Mucosa of gallbladder (tissue), 1 donor: Measurements from ENCODE around the gene SLC30A2. TPM values are rescaled to one million over a fixed set of nuclear protein-coding genes. Genes with fewer than 3 reads are reported as not detected.

ENCODE experiments used
- DNase-seq: peaks from one replicate; pipeline ENCODE4 v3.0.0-alpha.2; 2020; ENCODE audit warnings: low spot score
- total RNA-seq: library from RNA; stranded (reverse); gene quantifications from one replicate; pipeline ENCODE4 v1.2.1, GENCODE V29; 2021
- donor health status: DM: no; HTN: no; CAD: no.

The SLC30A2 gene
- total RNA-seq, 1 donor from 2014 or later, result 166 TPM

DNA sequence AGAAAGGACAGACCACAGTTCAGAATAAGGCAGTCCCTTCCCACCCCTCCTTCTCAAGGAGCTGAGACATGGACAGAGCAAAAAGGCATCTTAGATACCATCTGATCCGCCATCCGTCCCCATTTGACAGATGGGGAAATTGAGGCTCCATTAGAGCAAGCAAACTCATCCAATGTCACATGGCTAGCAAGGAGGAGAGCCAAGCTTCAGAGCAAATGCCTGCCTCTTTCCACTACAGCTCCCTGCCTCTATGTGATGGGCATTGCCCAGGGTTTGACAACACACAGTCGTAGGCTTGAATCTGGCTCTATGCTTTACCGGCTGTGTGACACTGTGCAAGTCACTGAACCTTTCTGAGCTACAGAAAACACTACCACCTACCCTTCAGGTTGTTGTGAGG, 3.9 kb downstream of the SLC30A2 start:
- DNase-seq, result no peak

DNA sequence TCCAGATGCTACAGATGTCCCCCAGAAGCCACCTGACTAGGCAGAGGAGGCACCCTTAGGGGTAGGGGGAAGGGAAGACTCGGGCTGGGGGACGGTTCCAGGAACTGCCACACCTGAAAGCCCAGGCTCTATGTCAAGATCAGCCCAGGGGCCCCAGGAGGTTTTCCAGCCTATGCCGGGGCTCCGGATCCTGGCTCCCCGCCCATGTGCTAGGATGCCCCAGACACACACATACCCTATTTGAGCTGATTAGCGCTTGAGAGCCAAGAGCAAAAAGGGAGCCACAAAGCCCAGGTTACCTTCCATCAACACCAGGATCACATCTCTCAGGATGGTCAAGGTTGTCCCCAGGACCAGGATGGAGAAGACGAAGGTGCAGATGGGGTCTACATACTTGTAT, 4.5 kb downstream of the SLC30A2 start:
- DNase-seq, result no peak

DNA sequence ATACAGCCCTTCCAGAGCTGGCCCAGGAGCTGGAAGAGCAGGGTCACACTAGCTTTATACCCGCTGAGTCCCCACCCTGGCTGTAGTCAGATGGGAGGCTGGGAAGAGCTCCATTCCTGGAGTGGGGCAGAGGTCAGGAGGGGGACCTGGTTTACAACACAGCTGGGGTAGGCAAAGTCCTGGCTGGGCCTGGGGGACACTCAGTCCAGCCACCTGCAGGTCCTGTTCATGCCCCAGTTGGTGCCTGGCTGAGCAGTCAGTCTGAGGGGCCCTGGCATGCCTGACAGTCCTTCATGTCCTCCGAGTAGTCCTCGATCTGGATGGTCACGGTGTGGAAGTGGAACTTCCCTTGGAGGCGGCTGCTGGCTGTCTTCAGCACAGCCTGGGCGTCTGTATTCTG, 7.0 kb downstream of the SLC30A2 start:
- DNase-seq, result no peak

DNA sequence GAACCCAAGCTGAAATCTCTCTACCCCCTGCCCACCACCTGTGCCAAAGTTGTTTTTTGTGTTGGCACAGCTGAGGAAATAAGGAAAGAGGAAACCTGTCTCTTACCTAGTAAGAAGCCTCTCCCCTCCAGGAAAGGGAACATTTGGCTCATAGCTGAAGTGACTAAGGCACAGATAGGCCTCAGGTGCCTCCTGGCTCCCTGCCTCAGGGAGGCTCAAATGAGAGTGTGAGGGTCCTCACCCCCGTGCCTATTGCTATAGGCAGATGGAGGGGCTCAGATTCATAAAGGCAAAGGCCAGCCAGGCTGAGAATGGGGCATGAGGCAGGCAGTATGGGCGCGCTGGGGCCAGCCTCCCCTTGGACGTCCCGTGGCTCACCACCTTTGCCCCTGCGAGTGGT, 7.4 kb downstream of the SLC30A2 start:
- no peak for DNase-seq

DNA sequence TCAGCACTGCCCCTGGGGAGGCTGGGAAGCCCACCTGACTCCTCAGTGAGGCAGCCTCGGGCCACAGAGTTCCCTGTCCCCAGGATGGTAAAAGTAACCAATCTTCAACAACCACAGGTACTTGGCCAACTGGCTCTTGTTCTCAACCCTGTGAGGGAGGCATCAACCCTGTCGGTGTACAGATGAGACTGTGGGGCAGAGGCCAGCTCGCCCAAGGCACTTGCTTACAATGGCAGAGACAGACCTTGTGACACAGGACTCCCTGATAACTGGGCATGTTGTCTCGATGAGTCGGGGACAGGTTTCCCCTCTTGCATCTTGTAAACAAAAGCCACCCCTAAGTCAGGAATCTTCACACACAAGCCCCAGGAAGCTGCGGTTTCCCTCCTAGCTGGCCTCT, 8.0 kb downstream of the SLC30A2 start:
- no peak for DNase-seq

DNA sequence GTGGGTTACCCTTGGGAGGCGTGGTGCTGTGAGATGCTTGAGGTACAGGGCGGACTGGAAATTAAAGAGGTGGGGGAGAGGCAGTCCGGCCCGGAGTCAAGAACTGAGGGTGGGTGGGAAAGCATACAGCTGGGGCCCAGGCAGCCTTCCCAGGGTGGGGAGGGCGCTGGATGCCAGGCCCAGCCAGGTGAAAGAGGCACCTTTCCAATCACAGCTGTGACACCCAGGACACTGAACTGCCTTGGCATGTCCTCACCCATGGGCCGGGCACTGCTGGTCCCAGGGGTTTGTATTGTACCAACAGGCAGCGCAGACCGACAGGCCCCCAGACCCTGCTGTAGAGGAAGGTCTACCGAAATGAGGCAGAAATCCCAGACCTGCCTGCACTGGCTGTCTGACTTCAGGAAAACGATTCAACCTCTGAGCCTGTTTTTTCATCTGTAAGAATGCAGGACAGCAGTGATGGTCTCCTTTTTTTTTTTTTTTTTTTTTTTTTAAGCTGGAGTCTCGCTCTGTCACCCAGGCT, 9.1 kb downstream of the SLC30A2 start:
- no peak for DNase-seq

DNA sequence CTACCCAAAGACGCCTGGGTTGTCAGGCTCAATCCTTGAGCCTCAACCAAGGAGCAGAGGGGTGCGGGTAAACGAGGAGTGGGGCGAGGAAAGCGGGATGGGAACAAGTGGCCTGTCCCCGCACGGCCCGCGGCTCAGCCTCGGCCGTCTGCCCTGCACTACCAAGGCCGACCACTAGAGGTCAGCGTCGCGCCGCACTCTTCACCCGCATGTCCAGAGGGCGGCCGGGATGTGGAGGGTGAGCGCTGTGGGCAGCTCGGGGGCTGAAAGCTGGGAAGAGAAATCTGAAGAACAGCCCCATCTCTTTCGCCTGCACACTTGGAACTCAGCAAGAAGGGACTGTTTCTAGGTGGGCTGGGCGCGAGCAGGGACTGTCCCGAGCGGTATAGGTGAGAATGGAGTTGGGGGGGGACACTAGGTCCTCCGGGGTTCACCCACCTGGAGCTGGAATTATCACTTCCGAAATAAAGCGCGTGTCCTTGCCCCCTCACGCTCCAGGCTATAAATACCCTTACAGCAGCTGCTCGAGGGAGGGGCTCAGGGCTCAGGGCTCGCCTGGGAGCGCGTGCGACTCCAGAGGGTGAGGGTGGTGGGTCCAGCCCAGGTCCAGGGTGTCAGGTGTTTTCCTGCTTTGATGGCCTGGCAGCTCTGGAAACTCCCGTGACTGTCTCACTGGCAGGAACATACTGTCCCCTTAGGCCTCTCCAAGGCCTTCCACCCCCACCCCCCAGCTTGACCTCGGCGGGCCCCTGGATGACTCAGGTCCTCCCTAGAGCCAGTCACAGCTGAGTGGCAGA, 9.8 kb downstream of the SLC30A2 start:
- DNase-seq, result peak; percentile 88

DNA sequence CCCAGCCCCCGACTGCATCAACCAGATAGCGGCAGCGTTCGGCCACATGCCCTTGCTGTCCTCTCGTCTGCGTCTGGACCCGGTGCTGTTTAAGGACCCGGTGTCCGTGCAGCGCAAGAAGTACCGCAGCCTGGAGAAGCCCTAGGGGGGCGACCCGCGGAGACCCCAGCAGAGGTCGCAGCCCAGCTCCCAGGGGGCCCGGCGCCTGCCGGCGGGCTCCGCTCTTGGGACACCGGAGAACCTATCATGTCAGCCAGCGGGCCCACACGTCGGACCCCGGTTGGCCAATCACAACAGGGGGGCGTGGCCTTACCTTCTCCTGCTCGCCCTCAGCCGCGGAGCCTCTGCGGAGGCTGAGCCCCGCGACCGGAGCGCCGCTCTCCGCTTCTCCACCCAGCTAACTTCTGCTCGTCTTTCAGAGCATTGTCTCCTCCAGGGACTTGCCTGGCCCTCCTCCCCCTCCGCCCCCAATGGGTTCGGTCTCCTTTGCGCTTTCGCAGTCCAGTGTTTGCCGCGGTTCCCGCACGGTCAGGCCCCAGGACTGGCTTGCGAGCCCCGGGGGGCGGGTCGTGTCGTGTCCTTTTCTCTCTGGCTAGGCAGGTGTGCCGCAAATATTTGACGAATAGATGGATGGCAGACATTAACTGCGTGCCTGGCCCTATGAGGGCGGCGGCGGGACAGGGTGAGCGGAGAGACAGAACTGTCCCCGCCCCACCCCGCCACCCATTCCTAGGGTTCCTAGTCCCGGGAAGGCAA, 10.5 kb downstream of the SLC30A2 start:
- DNase-seq, result peak; percentile 96

DNA sequence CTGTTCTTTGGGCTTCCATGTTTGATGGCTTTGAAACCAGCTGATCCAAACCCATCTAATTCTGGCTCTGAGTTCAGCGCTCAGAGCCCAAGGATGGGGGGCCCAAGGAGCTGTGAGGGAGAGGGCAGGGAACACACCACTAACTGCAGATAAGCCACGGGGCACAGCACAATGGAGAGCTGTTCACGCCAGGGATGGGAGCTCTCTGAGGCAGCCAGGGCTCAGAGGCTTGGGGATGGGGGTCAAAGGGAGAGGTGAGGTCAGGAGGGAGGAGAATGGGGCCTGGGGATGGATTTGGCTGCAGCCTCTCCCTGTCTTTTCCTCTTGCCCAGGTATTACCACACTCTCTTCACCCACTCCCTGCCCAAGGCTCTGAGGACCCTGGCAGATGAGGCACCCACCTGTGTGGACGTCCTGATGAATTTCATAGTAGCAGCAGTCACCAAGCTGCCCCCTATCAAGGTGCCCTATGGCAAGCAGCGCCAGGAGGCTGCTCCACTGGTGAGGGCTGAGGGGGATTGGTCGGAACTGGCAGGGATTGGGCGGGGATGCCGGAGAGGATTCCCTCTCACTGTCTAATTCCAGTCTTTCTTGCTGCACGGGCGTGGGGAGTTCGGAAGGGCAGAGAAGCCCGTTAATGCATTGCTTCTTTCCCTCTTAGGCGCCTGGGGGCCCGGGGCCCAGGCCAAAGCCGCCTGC, 11.3 kb downstream of the SLC30A2 start:
- no peak for DNase-seq

DNA sequence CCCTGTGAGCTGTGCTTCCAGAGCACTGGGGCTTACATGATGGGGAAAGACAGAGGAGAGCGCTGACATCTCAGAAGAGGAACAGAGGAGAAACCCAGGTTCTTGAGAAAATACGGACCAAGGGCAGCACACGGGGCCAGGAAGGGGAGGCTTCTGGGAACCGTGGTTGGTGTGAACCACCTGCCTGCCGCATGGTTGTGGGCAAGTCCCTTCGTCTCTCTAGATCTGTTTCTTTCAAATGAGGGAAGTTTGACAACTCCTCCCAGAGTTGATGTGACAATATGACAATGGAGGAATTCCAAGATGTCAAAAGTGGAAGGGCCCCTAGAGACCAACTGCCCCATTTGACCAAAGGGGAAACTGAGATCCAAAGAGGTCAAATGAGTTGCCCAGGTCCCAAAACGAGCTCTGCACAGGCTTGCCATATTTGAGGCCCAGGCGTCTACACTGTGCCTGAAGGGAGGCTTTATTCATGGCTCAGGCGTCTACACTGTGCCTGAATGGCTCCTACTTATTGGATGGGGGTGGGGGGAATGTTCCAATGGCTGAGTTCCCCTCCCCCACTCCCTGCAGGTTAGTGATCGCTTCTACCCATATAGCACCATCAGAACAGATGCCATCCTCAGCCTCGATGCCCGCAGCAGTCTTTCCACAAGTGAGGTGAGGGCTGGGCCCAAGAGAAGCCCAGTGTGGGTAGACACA, 13.1 kb downstream of the SLC30A2 start:
- DNase-seq, result no peak

DNA sequence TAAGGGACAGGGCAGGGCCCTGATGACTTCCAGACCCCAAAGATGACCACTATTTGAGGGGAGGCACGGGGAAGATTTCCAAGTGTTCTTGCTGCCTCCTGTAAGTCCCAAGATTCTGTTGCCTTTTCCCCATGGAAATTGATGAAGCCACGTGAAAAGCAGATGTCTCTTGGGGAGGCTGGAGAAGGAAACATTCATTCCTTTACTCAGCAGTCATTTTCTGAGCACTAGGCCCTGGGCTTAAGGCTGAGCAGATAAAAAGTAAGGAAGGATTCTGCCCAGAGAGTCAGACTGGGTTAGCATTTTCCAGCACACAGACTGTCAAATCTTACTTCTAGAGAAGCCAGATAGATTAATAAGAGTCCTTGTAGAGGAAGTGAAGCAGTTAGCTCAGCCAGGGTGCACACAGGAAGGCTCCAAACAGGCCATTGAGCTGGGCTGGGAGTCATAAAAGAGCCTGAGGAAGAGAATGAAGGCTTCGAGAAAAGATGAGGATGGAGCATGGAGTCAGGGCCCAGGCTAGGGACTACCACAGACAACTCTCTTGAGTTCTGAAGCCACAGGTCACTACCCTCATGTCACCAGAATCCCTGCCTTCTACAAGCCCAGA, 14.2 kb downstream of the SLC30A2 start:
- DNase-seq, result no peak

DNA sequence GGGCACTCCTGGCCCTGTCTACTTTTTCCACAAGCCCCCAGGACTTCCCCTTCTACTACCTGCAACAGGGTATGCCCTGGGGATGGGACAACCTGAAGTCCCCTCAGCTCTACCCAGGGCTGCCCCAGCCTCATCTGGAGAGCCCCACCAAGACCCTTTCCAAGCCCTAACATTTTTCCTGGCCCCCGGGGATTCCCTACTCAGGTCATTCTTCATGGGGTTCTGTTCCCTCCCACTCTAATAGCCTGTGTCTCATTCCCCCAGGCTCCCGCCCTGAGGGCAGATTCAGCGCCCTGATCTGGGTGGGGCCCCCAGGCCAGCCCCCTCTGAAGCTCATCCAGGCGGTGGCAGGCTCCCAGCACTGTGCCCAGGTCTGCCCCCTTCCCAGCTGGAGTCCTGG, 14.7 kb downstream of the SLC30A2 start:
- no peak for DNase-seq

DNA sequence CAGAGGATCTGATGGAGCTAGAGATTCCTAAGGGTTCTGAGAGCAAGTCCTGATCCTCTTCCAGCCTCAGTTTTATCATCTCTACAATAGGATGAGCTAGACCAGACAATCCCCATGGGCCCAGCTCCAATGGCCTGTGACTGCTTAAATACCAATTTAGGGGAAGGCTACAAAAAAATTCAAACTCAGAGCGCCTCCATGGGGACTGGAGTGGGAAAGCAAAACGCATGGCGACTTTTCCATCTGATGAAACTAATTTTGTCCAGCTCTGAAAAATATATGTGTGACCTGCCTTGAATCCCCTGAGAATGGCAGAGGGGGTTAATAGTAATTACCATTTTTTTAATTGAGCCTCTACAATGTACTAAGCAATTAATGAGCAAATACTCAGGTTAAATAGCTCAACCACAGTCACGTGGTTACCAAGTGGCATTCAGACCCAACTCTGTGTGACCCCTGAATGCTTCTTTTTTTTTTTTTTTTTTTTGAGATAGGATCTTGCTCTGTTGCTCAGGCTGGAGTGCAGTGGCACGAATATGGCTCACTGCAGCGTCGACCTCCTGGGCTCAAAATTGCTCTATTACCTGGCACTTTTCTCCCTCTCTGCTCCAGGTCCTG, 15.9 kb downstream of the SLC30A2 start:
- DNase-seq, result no peak

DNA sequence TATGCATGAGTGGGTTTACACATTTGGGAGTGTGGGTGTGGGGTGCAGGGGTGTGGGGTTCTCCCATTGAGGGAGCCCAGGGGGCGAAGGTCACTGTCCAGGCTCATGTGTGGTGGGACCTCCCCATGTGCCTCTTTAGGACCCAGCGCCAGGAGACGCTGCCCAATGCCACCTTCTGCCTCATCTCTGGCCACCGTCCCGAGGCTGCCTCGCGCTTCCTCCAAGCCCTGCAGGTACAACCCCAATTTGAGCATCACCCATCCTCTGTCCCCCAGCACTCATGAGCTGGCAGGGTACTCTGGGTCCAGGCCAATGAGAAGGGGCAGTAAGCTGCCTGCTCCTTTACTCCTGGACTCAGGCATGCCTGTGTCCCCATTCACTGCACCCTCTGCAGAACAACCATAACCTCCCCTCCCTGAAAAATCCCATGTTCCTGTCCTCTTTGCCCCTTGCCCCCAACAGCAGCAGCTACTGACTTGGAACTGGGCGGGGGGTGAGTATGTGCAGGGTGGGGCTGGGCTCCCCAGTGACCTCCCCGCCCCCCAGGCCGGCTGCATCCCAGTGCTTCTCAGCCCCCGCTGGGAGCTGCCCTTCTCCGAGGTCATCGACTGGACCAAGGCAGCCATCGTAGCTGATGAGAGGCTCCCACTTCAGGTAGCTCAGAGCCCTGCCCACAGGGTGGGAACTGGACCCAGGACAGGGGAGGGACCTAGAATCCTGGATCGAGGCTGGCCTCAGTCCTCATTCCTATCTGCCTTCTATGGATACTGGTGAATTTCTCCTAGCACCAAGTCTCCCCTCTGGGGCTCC, 16.7 kb downstream of the SLC30A2 start:
- no peak for DNase-seq

DNA sequence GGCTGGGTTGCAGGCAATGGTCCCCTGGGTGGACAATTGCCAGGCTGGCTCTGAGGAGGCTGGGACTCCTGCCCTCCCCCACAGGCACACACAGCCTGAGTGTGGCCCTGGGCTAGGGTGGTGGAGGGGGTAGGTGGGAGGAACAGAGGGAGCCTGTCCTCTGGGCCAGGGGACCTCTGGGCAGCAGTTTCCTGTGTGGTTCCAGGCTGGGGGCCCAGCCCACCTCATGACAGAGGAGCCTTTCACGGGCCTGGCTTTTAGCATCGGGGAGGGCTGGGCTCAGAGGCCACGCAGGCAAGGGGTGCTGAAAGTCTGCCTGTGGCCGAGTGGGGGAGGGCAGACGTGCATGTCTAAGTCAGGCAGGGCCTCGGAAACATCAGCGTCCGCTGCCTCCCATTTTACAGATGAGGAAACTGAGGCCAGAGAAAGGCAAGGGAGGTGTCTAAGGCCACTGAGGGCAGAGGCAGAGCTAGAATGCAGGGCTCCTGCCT, 17.4 kb downstream of the SLC30A2 start:
- no peak for DNase-seq

DNA sequence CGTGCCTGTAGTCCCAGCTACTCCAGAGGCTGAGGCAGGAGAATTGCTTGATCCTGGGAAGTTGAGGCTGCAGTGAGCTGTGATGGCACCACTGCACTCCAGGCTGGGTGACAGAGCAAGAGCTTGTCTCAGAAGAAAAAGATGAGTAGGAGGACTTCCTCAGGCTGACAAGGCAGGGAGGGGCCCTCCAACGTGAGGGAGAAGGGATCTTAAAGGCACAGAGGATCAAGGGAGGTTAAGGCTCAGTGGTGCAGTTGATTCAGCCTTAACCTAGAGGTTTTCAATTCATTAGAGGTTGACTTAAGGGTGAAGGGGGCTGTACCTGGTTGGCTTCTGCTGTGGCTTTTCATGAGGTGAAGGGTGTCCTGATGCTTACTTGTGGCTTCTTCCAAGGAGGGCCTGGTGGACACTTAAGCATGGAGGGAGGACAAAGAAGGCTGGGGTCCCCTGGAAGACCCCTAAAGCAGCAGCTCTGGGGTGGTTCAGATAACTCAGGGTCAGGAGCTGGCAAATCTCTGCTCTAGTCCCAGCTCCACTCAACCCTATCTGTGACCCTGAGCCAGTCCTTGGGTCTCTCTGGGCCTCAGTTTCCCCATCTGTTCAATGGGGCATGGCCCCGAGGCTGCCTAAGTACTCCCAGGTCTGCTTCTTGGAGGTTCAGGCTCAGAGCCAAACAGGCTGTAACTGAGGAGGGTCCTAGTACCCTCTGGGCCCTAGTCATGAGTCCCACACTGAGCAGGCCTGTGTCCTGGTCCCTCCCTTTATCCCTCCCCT, 18.0 kb downstream of the SLC30A2 start:
- no peak for DNase-seq

DNA sequence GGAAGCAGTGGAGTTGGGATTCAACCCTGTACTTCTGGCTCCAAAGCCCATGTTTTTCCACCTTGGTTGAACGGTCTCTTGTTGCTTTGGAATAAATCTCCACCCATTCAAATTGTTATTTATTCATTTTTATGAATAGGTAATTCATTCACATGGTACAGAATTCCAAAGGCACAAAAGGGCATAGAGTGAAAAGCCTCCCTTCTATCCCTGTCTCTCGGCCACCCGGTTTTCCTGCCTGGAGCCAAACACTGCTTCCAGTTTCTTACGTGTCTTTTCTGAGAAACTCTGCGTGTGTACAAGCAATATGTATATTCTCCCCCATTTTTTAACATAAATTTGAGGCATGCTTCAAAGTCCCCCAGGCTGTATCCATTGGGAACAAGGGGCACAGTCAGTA, 20.4 kb downstream of the SLC30A2 start:
- no peak for DNase-seq

DNA sequence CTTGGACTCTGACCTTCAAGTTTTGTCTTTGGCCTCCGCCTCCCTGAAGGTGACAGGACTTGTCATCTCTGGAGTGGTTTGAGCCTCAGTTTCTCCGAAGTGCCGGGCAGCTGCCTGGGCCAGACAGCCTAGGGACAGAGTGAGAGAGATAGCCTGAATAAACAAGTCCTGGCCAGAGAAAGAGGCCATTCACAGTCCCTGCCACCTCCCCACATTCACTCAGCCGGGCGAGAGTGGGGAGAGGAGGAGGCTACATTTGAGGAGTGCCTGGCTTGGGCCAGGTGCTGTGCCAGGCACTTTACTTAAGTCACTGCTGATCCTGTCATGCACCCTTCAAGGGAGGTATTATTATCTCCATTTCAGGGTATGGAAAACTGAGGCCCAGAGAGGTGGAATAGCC, 20.9 kb downstream of the SLC30A2 start:
- no peak for DNase-seq

DNA sequence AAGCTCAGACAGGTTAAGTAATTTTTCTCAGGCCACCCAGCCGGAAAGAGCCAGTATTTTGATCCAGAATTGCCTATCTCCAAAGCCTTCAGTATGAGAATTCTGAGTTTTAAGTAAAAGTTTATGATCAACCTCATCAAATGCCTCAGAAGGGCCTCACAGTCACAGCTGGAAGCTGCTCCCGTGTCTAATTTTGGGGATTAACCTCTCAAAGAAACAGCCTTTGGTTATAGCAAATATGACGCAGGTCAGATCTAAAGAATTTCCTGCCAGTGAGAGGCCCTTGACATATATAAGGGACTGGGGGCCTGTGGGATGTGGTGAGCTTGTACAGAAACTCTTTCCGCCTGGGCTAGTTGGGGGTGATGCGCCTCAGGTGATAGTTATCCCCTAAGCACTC, 22.1 kb downstream of the SLC30A2 start:
- DNase-seq, result no peak
